Activated CD8-positive, alpha-beta T cell treated with anti-CD3 and anti-CD28 coated beads for 36 hours (primary cell): ENCODE results near the gene KRT26. TPM values are rescaled to one million over a fixed set of nuclear protein-coding genes. Genes with fewer than 3 reads are reported as not detected.

Source experiments
- ATAC-seq: fragments of 200-7000 bp; cut with Tn5 transposase; one replicate; pipeline ENCODE4 v1.10.0; 2021; ENCODE audit warnings: mild to moderate bottlenecking, moderate library complexity
- CTCF ChIA-PET: fragments of 350-600 bp; sonication (Branson Sonifier 250); formaldehyde crosslinking; loops from one replicate; lab custom pipeline; 2021; ENCODE audit warnings: antibody characterized with exemption; lab: Charles Lee
- POLR2A ChIA-PET: fragments of 350-600 bp; sonication (Branson Sonifier 250); formaldehyde crosslinking; loops from one replicate; lab custom pipeline; 2021; ENCODE audit warnings: antibody characterized with exemption; lab: Charles Lee
- DNase-seq: peaks from one replicate; pipeline ENCODE4 v3.0.0-alpha.2; 2020
- H3K27ac Mint-ChIP-seq: one replicate; pipeline ENCODE4 v1.8.0; 2021; ENCODE audit warnings: mild to moderate bottlenecking, mixed read lengths
- H3K27me3 Mint-ChIP-seq: one replicate; pipeline ENCODE4 v1.8.0; 2021; ENCODE audit warnings: mixed read lengths
- H3K36me3 Mint-ChIP-seq: one replicate; pipeline ENCODE4 v1.8.0; 2021; ENCODE audit warnings: low read depth, mixed read lengths
- H3K4me1 Mint-ChIP-seq: one replicate; pipeline ENCODE4 v1.8.0; 2021; ENCODE audit warnings: low read depth, mixed read lengths
- H3K4me3 Mint-ChIP-seq: one replicate; pipeline ENCODE4 v1.8.0; 2021; ENCODE audit warnings: mild to moderate bottlenecking, moderate library complexity, mixed read lengths
- H3K9me3 Mint-ChIP-seq: one replicate; pipeline ENCODE4 v1.8.0; 2021; ENCODE audit warnings: mixed read lengths
- intact Hi-C: fragments of 100-400 bp; cut with micrococcal nuclease; formaldehyde crosslinking; loops from one replicate; pipeline ENCODE4 v1.10.0; 2022
- total RNA-seq, 2 experiments: library from RNA; stranded (reverse); gene quantifications; one replicate each; pipeline ENCODE4 v1.2.3, GENCODE V29; 2021
- TF ChIP-seq, protein P1 (sequence below): fragments of 200-600 bp; IDR thresholded peaks from one replicate; pipeline ENCODE4 v1.8.0; 2022; ENCODE audit warnings: antibody characterized with exemption, mild to moderate bottlenecking

The KRT26 gene
- total RNA-seq, 2 experiments from 2014 or later: not detected

DNA sequence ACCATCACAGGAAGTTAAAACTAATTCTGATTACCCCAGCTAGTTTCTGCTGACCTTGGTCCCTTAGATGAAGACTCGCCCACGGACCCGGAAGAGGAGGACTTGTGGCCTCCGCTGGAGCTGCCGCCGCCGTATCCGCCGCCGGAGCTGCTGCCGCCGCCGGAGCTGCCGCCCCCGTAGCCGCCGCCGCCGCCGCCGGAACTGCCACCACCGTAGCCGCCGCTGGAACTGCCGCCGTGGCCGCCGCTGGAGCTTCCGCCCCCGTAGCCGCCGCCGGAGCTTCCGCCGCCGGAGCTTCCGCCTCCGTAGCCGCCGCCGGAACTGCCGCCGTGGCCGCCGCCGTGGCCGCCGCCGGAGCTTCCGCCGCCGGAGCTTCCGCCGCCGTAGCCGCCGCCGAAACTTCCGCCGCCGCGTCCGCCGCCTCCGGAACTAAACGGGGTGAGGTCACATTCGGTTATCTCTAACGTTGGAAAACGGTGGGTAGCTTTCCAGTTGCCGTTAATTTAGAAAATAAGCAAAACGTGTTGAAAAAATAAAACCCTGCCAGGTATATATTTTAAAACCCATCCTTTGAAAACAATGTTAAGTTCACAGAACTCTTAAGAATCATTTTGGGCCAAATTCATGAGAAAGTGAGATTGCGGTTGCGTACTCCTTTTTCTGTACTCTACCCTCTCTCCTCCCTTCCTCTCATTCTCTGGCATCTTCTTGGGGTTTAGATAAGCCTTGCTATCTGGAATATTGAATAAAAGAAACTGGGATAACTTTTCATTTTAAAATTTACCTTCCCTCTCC lies 46.9 kb upstream of the KRT26 start:
- CTCF ChIA-PET: interaction anchor here (0.7 to 1.9 kb wide), 13 partner anchors 9 to 845 kb away, joined by 3 to 8 read pairs (median 4); partner anchors contain the start of gene SMARCE1

DNA sequence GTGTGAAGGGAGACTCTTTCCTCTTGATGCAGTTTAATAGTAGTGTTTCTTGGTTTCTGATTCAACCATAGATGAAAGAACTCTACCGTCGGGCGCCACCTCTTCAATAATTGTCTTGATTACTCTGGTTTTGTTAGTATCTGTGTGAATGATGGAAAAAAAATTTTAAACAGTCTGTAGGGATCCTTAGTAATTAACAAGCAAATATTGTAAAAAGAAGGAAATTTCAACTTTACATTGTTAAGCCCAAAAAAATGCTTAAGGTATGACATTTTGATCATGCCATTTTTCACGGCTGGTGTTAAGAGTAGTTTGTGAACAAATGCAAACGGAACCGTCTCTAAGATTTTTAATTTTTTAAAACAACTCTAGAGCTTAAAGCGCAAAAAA lies 46.3 kb upstream of the KRT26 start:
- ATAC-seq (no peak), DNase-seq (no peak)
- Mint-ChIP-seq H3K27me3 (peaks cover 11% of the 10 kb centered on the region), H3K27ac (peak overlapping the region; percentile 96), H3K4me1 (peaks cover 21% of the 10 kb centered on the region), H3K9me3 (no peaks in the 10 kb centered on the region), H3K4me3 (peak overlapping the region; percentile 95), H3K36me3 (peaks cover 22% of the 10 kb centered on the region)
- TF ChIP-seq, protein P1, sequence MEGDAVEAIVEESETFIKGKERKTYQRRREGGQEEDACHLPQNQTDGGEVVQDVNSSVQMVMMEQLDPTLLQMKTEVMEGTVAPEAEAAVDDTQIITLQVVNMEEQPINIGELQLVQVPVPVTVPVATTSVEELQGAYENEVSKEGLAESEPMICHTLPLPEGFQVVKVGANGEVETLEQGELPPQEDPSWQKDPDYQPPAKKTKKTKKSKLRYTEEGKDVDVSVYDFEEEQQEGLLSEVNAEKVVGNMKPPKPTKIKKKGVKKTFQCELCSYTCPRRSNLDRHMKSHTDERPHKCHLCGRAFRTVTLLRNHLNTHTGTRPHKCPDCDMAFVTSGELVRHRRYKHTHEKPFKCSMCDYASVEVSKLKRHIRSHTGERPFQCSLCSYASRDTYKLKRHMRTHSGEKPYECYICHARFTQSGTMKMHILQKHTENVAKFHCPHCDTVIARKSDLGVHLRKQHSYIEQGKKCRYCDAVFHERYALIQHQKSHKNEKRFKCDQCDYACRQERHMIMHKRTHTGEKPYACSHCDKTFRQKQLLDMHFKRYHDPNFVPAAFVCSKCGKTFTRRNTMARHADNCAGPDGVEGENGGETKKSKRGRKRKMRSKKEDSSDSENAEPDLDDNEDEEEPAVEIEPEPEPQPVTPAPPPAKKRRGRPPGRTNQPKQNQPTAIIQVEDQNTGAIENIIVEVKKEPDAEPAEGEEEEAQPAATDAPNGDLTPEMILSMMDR: no peak
- POLR2A ChIA-PET: interaction anchor here (0.9 to 1.5 kb wide), 5 partner anchors 192 to 870 kb away, joined by 3 to 4 read pairs (median 3); partner anchors contain the start of genes EIF1 and TOP2A
- intact Hi-C loops: no loop called here
- CTCF ChIA-PET: interaction anchor here (0.7 to 1.9 kb wide), 13 partner anchors 9 to 845 kb away, joined by 3 to 8 read pairs (median 4); partner anchors contain the start of gene SMARCE1

More for the DNA sequence above, 46.9 kb upstream of the KRT26 start:
- H3K27me3 Mint-ChIP-seq: peaks cover 8% of the 10 kb centered on the region
- H3K4me3 Mint-ChIP-seq: peak overlapping the region; percentile 95
- peak overlapping the region; percentile 96 for H3K27ac Mint-ChIP-seq
- TF ChIP-seq, protein P1: no peak
- peaks cover 22% of the 10 kb centered on the region for H3K36me3 Mint-ChIP-seq
- H3K9me3 Mint-ChIP-seq: no peaks in the 10 kb centered on the region
- intact Hi-C loops: no loop called here
- H3K4me1 Mint-ChIP-seq: peaks cover 21% of the 10 kb centered on the region
- POLR2A ChIA-PET: interaction anchor here (0.9 to 1.5 kb wide), 6 partner anchors 48 to 870 kb away, joined by 3 to 4 read pairs (median 3); partner anchors contain the start of genes EIF1, KRT12 and TOP2A
- peak; percentile 87 for ATAC-seq
- peak; percentile 90 for DNase-seq

DNA sequence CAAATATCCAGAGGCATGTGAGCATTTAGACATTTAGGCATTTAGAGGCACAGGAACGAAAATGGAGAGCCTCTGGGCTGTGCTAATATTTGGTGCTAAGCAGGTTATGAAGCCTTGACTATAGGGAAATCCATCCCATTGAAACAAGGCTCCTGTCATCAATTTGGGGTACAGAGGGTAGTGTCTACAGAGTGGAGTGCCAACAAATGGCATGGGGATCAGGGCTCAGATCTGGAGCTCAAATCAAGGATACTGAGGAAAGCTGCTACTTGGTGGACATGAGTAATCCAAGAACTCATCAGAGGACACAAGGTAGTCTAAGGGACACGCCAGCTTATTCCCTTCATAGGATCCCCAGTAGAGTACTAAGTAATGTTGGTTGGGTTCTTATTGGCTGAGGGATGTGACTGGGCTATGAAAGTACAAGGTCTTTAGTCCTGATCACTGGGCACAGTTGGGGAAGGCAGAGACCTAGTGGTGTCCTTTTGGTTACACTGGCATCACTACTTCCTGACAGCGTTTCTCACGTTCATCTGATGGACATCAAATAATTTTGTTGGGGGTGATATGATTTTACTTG lies 45.2 kb upstream of the KRT26 start:
- TF ChIP-seq, protein P1: no peak
- ATAC-seq (no peak), DNase-seq (no peak)
- Mint-ChIP-seq H3K36me3 (peaks cover 20% of the 10 kb centered on the region), H3K27me3 (peaks cover 15% of the 10 kb centered on the region), H3K4me3 (peak overlapping the region; percentile 95), H3K9me3 (no peaks in the 10 kb centered on the region), H3K4me1 (peaks cover 21% of the 10 kb centered on the region), H3K27ac (peak overlapping the region; percentile 70)
- intact Hi-C loops: no loop called here
- POLR2A ChIA-PET: no interaction called here
- CTCF ChIA-PET: interaction anchor here (1.7 kb wide), 1 partner anchor 14 kb away, joined by 4 read pairs; no protein-coding TSS in a partner anchor

DNA sequence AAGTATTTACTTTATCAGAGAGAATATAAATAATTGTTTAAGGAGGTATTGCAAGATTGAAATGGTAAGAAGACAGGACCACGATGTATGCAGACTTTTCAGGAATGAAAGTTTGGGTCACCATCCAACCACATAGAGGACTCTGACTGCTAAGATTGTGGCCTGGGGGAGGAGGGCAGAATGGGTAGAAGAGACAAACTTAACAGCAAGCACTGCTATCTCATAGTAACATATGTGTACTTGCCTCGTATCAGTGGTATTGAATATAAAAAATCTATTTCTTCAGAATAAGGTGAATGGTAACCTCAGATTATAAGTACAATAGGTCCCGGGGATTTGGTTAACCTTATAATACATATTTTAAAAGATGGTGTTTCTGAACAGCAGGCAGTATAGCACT lies 44.6 kb upstream of the KRT26 start:
- H3K36me3 Mint-ChIP-seq: peaks cover 18% of the 10 kb centered on the region
- H3K9me3 Mint-ChIP-seq: no peaks in the 10 kb centered on the region
- intact Hi-C loops: no loop called here
- CTCF ChIA-PET: interaction anchor here (1.7 kb wide), 1 partner anchor 13 kb away, joined by 4 read pairs; no protein-coding TSS in a partner anchor
- H3K27ac Mint-ChIP-seq: no peak overlapping the region
- ATAC-seq: no peak
- H3K27me3 Mint-ChIP-seq: peaks cover 20% of the 10 kb centered on the region
- H3K4me3 Mint-ChIP-seq: peak overlapping the region; percentile 95
- TF ChIP-seq, protein P1: no peak
- H3K4me1 Mint-ChIP-seq: peaks cover 21% of the 10 kb centered on the region
- POLR2A ChIA-PET: no interaction called here
- DNase-seq: no peak
